GM19467 (cell line): Measurements from ENCODE around the gene GPX6.
"Not testable (repeated sequence)": the region's sequence is repeated elsewhere in the genome, so short reads cannot be mapped to it uniquely, and the experiment has no call there.

Experiments
- ATAC-seq: cut with Tn5 transposase; IDR thresholded peaks from one replicate; pipeline ENCODE4 v1.9.1; 2021; ENCODE audit warnings: mild to moderate bottlenecking, moderate library complexity; ENCODE audit not compliant: unreplicated experiment

Gene GPX6

DNA sequence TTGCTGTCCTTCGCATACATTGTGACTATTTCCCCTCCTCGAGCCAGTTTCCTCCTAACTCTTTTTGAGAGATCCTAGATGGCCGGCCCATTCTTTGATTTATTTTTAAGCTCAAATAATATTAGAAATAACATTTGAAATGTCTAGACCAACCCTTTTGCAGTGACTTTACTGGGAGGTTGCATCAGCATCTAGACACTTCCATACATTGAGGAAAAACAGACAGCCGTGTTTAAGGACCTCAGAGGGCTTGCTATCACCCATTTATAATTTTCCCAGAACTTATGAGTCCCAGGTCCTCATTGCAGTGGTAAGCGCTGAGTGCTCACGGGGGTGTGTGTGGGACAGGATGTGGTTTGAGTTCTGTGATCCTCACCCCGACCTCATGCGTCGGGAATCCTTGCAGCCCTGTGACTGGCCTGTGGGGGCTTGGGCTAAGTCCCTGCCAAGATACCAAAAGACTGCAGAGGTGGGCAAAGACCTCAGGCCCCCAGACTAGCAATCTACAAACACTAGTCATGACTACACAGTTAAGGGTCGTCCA lies 10.0 kb upstream of the GPX6 start, which contains the start of gene GPX5:
Gene GPX5, plus strand, starts transcription at position 386 of the 544 bp plus-strand sequence. Its CDS starts 133 bp downstream, at position 519.
- no peak for ATAC-seq

- no peak for ATAC-seq
Measured at GRCh38 chr6:28523241-28523622, 7.6 kb upstream of the GPX6 start.

- ATAC-seq, result no peak
Measured at GRCh38 chr6:28522594-28523240, 7.1 kb upstream of the GPX6 start.

- ATAC-seq, result no peak
Measured at GRCh38 chr6:28517964-28518363, 2.4 kb upstream of the GPX6 start.

DNA sequence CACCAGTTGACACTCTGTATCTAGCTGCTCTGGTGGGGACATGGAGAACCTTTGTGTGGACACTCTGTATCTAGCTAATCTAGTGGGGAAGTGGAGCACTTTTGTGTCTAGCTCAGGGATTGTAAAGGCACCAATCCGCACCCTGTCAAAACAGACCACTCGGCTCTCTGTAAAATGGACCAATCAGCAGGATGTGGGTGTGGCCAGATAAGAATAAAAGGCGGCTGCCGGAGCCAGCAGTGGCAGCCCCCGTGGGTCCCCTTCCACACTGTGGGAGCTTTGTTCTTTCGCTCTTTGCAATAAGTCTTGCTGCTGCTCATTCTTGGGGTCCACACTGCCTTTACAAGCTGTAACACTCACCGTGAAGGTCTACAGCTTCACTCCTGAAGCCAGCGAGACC lies 3.2 kb downstream of the GPX6 start:
- ATAC-seq, result not testable (repeated sequence)

- ATAC-seq, result no peak
Measured at GRCh38 chr6:28511628-28512300, 3.8 kb downstream of the GPX6 start.

GRCh38 chr6:28506807-28507475 lies 8.7 kb downstream of the GPX6 start:
- ATAC-seq, result no peak

- ATAC-seq, result no peak
Measured at GRCh38 chr6:28505733-28506132, 9.9 kb downstream of the GPX6 start.

DNA sequence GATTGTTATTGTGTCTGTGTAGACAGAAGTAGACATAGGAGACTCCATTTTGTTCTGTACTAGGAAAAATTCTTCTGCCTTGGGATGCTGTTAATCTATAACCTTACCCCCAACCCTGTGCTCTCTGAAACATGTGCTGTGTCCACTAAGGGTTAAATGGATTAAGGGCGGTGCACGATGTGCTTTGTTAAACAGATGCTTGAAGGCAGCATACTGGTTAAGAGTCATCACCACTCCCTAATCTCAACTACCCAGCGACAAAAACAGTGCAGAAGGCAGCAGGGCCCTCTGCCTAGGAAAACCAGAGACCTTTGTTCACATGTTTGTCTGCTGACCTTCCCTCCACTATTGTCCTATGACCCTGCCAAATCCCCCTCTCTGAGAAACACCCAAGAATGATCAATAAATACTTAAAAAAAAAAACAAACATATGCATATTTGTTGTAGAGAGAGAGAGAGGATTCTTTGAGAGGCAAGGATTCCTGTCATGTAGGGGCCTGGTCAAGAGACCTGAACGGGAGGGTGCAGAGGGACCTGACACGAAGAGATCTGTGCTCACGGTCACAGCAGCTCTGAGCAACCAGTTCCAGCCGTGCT lies 12.8 kb downstream of the GPX6 start:
- ATAC-seq, result not testable (repeated sequence)

DNA sequence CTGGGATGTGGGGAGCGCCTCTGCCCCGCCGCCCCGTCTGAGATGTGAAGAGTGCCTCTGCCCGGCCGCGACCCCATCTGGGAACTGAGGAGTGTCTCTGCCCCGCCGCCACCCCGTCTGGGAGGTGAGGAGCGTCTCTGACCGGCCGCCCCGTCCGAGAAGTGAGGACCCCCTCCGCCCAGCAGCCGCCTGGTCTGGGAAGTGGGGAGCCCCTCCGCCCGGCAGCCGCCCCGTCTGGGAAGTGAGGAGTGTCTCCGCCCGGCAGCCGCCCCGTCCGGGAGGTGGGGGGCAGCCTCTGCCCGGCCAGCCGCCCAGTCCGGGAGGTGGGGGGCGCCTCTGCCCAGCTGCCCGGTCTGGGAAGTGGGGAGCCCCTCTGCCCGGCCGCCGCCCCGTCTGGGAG lies 13.5 kb downstream of the GPX6 start:
- not testable (repeated sequence) for ATAC-seq

DNA sequence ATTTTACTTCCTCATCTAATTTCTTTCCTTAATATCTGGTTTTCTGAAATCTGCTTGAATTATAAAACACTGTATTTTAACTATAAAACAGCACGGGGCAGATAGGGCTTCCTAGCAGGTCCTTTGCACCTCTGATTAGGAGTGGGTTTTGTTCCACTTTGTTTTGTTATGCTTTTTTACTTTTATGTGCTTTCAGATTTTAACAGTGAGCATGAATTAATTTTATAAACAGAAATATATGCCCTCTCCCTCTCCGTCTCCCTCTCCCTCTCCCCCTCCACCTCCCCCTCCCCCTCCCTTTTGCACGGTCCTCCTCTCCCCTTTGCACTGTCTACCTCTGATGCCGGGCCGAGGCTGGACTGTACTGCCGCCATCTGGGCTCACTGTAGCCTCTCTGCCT lies 14.3 kb downstream of the GPX6 start:
- no peak for ATAC-seq

DNA sequence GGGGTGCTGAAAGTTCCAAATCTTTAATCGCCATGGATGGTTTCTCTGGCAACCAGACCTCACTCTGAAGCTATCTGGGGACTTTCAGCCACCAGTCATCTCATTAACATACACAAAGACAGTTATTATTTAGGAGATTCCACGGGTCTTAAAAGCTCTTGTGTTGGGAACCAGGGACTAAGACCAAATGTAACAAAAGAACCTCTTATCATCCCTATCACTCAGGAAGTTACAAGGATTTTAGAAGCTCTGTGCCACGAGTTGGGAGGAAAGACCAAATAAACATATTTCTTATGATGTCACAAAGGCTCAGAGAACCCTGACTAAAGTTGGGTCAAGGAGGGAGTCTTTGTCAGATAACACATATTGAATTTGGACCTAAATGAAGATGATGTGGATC lies 17.7 kb downstream of the GPX6 start:
- ATAC-seq, result no peak

DNA sequence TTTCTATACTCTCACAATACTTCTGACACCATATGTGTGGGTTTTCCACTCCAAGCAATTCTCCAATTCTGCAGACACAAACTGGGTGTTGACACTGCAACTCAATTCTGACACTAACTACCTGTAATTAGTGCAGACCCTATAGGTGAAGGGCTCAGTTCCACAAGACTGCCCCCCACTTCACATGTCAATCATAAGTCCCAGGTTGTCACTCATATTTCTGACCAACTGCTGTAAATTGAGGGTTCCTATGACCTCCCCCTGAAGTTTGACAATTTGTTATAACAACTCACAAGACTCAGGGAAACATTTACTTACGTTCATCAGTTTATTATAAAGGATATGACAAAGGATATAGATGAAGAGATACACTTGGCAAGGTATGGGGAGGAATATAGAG lies 18.3 kb downstream of the GPX6 start:
- no peak for ATAC-seq

GRCh38 chr6:28496099-28496779 lies 19.4 kb downstream of the GPX6 start:
- no peak for ATAC-seq

DNA sequence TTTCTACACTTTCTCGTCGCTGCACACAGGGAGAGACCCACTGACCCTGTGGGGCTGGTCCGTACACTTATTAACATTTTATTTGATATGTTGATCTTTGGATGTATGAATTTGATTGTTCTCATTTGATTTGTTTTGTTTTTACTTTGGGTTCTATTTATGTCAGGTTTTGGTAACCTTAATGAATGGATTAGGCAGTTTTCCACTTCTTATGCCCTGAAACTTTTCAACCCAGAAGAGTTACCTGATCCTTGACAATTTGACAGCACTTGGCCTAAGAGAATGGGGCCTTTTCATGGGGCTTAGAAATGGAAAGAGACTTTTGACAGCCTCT lies 23.6 kb downstream of the GPX6 start:
- ATAC-seq, result no peak

GRCh38 chr6:28490205-28490890 lies 25.2 kb downstream of the GPX6 start:
- ATAC-seq, result no peak

DNA sequence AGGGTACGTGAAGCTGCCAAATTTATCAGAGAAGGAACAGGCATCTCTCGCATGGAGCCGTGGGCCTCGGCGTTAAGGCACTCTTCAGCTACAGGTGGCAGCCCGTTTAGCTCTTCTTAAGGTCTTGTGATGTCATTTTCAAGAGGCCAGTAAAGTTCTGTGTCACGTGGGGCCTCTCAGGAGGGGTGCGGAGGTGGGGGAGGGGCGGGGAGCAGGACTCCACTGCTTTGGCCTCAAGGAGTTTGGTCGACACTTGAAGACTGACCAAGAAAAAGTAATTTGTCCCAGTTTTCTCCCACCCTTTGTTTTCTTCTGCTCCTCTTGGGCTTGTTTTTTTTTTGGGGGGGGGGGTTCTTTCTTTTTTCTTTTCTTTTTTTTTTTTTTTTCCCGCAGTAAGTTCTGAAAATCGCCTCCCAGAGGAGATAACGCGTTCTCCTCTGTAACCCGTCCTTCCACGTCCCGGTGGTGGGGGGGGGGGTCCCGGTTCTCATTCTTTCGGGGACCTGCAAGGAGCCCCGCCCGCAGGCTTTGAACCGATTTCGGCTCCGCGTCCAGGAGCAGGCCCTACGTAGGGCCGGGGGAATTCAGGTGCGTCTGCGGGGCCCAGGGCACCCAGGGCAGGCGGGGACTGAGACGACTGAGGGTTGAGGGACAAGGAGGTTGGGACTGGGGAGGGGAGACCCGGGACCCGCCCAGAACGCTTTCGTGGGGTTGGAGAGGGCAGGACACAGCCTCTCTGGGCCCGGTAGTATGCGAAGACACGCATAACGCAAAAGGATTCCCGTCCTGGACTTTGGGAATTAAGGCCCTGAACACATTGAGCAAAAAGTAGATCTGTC lies 26.0 kb downstream of the GPX6 start:
- no peak for ATAC-seq

GRCh38 chr6:28488916-28489365 lies 26.7 kb downstream of the GPX6 start:
- no peak for ATAC-seq

DNA sequence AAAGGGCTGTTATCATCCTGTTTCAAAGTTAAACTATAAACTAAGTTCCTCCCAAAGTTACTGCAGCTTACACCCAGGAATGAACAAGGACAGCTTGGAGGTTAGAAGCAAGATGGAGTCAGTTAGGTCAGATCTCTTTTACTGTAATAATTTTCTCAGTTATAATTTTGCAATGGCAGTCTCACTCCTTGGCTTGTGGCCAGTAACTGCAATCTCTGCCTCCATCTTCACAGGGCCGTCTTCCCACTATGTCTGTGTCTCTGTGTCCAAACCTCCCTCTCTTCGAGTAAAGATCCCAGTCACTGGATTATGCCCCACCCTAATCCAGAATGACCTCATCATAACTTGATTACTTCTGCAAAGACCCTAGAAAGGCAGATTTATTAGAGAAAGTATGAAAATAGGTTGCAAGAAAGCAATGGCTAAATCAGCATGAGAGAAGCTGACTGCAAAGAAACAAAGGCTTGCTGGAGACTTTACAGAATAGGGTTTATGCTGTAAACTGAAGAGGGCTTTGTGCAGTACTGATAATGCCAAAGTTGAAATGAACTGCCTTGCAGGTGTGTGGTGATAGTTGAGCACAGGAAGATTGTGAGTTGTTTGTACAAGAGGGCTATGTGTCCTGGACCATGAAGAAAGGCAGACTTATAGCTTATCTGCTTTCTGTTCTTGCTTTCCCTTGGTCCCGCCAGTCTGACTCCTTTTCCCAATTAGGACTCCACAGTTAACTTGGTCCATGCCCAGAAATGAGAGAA lies 28.4 kb downstream of the GPX6 start:
- ATAC-seq, result no peak
